Smooth muscle cell of the pulmonary artery (primary cell): Measurements from ENCODE around the gene CYP2S1. TPM values are rescaled to one million over a fixed set of nuclear protein-coding genes. Genes with fewer than 3 reads are reported as not detected.

Experiments
- total RNA-seq: library from RNA; depleted of rRNA; stranded (reverse); fragments of >200 nt; gene quantifications from 2 replicates; pipeline ENCODE4 v1.2.3, GENCODE V29; 2014

The CYP2S1 gene, protein sequence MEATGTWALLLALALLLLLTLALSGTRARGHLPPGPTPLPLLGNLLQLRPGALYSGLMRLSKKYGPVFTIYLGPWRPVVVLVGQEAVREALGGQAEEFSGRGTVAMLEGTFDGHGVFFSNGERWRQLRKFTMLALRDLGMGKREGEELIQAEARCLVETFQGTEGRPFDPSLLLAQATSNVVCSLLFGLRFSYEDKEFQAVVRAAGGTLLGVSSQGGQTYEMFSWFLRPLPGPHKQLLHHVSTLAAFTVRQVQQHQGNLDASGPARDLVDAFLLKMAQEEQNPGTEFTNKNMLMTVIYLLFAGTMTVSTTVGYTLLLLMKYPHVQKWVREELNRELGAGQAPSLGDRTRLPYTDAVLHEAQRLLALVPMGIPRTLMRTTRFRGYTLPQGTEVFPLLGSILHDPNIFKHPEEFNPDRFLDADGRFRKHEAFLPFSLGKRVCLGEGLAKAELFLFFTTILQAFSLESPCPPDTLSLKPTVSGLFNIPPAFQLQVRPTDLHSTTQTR
- 0.13 and 0.46 TPM in 2 replicates for total RNA-seq

DNA sequence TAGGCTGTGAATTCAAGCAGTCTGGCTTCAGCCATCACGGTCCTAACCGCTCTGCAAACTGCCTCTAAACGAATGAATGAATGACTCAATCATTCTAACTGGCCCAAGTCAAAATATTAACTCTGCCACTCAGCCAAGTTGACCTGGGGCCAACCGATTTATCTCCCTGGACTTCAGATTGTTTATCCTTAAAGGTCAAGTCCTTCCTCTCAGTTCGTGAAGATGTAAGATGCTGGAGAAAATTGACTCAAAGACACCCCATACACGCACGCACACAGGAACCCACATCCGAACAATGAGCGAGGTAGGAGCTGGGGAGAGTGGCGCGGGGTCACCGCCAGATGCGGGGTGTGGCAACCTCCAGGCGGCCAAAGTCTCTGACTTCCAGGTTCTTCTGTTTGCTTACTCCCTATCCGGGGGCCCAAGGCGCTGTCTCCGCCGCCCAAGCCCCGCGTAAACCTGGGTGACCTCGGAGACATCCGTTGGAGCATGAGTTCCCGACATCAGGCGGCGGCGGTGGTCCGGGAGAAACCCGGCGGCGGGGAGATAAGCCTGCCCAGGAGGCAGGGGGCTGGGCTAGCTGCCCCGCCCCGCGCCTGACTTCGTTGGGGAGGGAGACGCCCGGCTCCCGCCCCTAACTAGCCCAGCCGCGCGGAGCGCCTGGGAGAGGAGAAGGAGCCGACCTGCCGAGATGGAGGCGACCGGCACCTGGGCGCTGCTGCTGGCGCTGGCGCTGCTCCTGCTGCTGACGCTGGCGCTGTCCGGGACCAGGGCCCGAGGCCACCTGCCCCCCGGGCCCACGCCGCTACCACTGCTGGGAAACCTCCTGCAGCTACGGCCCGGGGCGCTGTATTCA lies at the start of gene CYP2S1:
TSS of gene CYP2S1 (plus strand) at position 646 of the 856 bp plus-strand sequence. CDS start at position 692, 46 bp downstream.

DNA sequence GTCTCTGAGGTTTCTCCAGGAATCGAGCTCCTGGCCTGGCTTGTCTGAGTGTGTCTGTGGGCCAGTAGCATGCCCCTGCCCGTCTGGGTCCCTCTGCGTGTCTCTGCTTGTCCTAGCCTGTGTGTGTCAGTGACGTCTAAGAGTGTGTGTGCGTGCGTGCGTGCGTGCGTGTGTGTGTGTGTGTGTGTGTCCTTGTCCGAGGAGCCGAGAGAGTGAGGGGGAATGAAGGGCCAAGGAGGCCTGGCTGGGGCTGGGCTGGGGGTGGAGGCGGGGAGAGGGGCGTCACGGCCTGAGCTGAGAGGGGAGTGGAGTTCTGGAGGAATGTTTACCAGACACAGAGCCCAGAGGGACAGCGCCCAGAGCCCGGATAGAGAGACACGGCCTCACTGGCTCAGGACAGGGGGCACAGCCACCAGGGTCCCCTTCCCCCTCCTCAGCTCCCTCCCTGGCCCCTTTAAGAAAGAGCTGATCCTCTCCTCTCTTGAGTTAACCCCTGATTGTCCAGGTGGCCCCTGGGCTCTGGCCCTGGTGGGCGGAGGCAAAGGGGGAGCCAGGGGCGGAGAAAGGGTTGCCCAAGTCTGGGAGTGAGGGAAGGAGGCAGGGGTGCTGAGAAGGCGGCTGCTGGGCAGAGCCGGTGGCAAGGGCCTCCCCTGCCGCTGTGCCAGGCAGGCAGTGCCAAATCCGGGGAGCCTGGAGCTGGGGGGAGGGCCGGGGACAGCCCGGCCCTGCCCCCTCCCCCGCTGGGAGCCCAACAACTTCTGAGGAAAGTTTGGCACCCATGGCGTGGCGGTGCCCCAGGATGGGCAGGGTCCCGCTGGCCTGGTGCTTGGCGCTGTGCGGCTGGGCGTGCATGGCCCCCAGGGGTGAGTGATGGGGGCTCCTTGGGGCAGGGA lies 25.8 kb downstream of the CYP2S1 start, which contains the start of gene AXL:
TSS of gene AXL (plus strand) at position 609 of the 893 bp plus-strand sequence. CDS start at position 779, 170 bp downstream.

Other genes with a start within 250 kb of the CYP2S1 start
- gene CYP2B6, start 201.9 kb upstream of the CYP2S1 start, total RNA-seq = not detected in 2 replicates
- gene CYP2A13, start 104.8 kb upstream of the CYP2S1 start, total RNA-seq = not detected in 2 replicates
- gene CYP2F1, start 78.8 kb upstream of the CYP2S1 start, total RNA-seq = not detected in 2 replicates
- gene AXL, start 26.0 kb downstream of the CYP2S1 start, total RNA-seq = 378 and 448 TPM in 2 replicates
- gene HNRNPUL1, start 71.2 kb downstream of the CYP2S1 start, total RNA-seq = 90.1 and 90.8 TPM in 2 replicates
- gene CCDC97, start 117.0 kb downstream of the CYP2S1 start, total RNA-seq = 8.5 and 10.9 TPM in 2 replicates
- gene TGFB1, start 160.7 kb downstream of the CYP2S1 start, total RNA-seq = 44.2 and 105 TPM in 2 replicates
- gene B9D2, start 170.9 kb downstream of the CYP2S1 start, total RNA-seq = 4.0 and 4.5 TPM in 2 replicates
- gene TMEM91, start 183.3 kb downstream of the CYP2S1 start, total RNA-seq = 3.6 and 6.5 TPM in 2 replicates
- 10.1 and 14.4 TPM in 2 replicates for gene EXOSC5, start 204.1 kb downstream of the CYP2S1 start, total RNA-seq
- 52.6 and 61.1 TPM in 2 replicates for gene BCKDHA, start 204.6 kb downstream of the CYP2S1 start, total RNA-seq
- 2.2 and 2.3 TPM in 2 replicates for gene B3GNT8, start 234.2 kb downstream of the CYP2S1 start, total RNA-seq
- 28.6 and 33.4 TPM in 2 replicates for gene DMAC2, start 246.7 kb downstream of the CYP2S1 start, total RNA-seq
- not detected in 2 replicates for gene ERICH4, start 249.9 kb downstream of the CYP2S1 start, total RNA-seq